Measurements from ENCODE around the gene UBE2I.

DNA sequence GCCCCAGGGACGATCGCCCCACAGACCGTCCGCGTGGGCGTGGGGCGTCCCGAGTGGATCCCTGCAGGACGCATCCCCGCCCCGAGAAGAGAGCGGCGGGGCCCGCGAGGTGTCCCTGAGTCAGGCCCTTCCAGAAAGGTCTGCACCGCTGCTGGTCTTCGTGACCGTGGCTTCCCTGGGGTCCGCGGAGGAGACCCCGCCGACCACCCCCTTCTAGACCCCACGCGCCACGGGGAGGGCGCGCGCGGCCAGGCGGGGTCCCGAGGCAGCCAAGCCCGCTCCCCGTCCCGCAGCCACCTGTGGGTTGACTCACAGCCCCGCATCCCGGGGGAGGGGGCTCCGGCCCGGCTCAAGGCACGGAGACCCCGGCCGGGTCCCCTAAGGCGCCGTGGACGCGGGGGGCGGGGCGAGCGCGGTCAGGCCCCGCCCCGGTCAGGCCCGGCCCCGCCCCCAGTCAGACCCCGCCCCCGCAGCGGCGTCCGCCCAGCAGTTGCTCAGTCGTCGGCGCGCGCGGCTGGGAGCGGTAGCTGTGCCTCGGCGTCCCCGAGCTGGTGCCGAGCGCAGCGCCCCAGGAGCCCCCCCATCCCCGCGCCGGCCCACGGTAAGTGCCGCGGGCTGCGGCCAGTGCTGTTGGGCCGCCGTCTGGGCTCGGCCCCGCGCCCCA is 23.8 kb downstream of the UBE2I start, which contains the start of gene BAIAP3:
- TF ChIP-seq ZNF274 (IDR thresholded peaks at IDR 0.05; ENCODE audit: low read depth, low read length) = no peak
- TF ChIP-seq YY1 (IDR thresholded peaks at IDR 0.05; ENCODE audit: insufficient read depth, insufficient read length) = no peak
